ENCODE data around the gene NLRC5. TPM values are rescaled to one million over a fixed set of nuclear protein-coding genes. Genes with fewer than 3 reads are reported as not detected.
"Not testable (repeated sequence)": the region's sequence is repeated elsewhere in the genome, so short reads cannot be mapped to it uniquely, and the experiment has no call there.

Gene NLRC5
- total RNA-seq, 1 donor from 2014 or later, result 37.2 TPM

DNA sequence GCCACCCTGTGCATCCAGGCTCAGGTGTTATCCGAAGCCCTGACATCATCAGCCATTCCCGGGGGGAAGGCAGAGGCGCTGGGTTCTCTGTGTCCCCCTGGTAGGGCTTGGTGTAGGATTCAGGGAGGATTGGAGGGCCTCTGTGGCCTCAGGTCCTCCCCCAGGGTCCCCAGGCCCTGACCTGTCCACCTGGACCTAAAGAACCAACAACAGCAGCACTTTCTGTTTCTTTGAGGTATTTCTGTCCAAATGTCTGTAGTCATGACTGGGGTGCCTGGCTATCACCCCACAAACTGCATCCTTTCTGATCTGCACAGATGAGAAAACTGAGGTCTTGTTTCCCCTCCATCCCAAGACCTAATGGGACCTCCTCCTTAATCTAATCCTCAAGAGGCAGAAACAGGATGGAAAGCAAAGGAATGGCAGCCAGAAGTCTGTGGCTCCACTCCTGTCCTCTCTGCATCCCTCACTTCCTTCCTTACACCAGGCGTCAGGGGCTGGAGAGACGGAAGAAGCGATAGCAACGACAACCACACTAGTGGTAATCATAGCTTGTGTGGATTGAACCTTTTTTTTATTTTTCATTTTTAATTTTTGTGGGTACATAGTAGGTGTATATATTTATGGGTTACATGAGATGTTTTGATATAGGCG lies 11.8 kb downstream of the NLRC5 start:
- DNase-seq (ENCODE audit: low spot score), result no peak

GRCh38 chr16:57003439-57004386 lies 14.4 kb downstream of the NLRC5 start:
- no peak for DNase-seq (ENCODE audit: low spot score)

DNA sequence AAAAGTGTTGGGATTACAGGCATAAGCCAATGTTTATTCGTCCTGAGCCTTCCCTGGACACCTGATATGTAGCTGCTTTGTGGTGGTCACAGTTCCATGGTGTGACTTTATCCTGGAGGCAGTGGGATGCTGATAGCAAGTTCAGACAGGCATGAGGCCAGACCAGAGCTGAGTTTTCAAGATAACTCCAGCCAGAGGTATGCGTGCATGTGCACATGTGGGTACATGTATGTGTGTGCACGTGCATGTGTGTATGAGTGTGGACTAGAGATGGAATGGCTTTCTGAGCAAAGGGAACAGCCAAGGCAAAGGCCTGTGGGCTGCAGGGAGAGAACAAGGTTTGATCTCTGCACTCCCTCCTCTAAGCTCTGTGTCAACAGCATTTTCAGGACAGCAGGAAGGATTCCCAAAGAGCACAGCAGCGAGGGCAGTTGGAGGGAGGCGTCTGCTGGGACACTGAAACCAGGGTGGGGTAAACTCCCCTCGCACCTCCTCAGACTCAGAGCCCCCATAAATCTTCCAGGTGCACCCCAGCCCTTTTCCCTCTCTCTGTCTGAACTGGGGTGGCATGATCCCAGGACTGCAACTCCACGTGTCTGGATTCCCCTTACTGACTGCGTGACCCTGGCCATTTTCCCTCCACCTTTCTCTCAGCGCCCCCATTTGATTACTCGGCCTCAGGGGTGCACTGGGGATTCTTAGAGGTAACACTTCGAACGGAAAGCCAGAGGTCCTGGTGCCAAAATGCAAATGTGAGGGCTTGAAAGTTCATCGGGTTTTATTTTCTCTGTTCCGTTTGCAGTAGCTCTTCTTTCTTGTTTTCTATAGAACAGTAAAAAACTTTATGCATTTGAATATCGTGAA lies 15.3 kb downstream of the NLRC5 start:
- no peak for DNase-seq (ENCODE audit: low spot score)

GRCh38 chr16:57005597-57005996 lies 16.2 kb downstream of the NLRC5 start:
- not testable (repeated sequence) for DNase-seq (ENCODE audit: low spot score)

DNA sequence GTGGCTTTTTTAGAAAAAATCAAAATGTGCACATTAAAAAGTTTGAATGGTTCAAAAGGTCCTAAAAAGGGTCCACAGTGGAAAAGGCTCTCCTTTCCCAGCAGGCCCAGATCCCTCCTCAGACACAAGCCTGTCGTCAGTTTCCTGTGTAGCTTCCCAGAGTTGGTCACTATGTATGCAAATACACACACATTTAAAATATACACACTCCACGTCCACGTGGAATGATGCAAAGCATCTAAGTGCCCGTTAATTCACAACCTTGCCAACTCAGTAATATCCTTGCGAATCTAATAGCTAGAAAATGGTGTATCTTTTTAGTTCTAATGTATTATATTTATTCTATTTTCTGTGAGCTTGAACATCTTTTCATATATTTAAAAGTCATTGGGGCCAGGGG lies 17.7 kb downstream of the NLRC5 start:
- DNase-seq (ENCODE audit: low spot score), result no peak

DNA sequence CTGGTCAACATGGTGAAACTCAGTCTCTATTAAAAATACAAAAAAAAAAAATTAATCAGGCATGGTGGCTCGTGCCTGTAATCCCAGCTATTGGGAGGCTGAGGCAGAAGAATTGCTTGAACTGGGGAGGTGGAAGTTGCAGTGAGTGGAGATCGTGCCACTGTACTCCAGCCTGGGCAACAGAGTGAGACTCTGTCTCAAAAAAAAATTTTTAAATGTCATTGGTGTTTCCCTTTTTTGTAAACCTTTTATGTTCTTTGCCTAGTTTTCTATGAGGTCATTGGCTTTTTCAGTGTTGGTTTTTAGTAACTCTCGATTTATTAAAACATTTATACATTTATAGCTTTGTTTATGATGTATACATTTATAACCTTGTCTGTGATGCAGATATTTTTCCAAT lies 18.2 kb downstream of the NLRC5 start:
- no peak for DNase-seq (ENCODE audit: low spot score)

DNA sequence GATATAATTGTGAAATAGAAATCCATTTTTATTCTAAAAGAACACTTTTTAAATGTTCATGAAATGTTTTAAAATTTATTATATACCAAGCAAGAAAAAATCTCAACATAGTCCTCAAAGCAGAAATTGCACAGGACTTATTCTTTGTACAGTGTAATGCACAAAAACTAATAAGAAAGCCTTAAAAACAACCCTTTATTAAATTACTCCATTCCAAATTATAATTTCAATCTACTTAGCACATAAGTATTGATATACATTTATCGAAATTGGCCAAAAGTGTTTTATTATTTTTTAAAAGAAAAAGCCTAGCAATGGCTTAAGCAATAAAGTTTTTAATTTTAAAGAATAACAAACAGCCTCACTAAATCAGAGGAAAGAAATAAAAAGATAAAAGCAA lies 19.1 kb downstream of the NLRC5 start:
- no peak for DNase-seq (ENCODE audit: low spot score)

GRCh38 chr16:57009643-57010170 lies 20.4 kb downstream of the NLRC5 start:
- no peak for DNase-seq (ENCODE audit: low spot score)

DNA sequence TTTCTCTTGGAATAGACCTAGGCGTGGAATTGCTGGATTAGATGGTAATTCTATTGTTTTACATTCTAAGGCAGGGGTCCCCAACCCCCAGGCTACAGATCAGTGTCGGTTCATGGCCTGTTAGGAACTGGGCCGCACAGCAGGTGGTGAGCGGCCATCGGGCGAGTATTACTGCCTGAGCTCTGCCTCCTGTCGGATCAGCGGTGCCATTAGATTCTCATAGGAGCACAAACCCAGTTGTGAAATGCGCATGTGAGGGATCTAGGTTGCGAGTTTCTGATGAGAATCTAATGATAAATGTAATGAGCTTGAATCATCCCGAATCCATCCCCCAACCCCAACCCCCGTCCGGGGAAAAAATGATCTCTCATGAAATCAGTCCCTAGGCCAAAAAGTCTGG lies 23.0 kb downstream of the NLRC5 start:
- no peak for DNase-seq (ENCODE audit: low spot score)

GRCh38 chr16:57013229-57013628 lies 23.9 kb downstream of the NLRC5 start:
- no peak for DNase-seq (ENCODE audit: low spot score)

DNA sequence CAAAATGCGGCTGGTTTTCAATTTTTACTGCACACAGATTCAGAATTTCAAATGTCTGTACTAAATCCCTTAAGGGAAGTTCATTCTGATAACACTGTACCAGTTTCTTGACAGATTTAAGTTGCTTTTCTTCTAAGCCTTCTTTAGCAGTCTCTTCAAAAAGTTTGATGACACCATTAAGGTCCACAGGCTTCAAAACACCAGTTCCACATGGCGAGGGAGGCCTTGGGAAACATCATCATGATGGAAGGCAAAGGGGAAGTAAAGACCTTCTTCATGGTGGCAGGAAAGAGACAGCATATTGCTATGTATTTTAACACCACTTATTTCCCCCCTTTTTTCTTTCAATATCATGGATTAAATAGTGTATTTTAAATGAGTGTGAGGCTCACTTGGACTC lies 24.5 kb downstream of the NLRC5 start:
- no peak for DNase-seq (ENCODE audit: low spot score)

GRCh38 chr16:57016301-57016700 lies 26.9 kb downstream of the NLRC5 start:
- DNase-seq (ENCODE audit: low spot score), result no peak

GRCh38 chr16:57016831-57017230 lies 27.5 kb downstream of the NLRC5 start:
- DNase-seq (ENCODE audit: low spot score), result no peak

DNA sequence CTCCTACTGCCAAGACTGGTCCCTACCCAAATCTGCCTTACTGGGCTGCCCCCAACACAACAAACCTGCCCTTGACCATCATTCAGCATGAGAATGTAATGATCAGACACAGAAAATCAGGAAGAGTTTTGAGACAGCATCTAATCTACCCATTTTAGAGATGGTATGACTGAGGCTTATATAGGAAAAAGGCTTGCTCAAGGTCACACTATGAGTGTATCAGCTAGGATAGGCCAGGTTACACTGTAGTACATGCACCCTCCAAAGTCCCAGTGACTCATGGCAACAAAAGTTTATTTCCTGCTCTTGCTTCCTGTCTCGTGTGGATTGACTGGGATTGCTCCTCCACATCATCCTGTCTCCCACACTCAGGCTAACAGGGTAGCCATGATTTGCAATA lies 27.9 kb downstream of the NLRC5 start:
- DNase-seq (ENCODE audit: low spot score), result no peak

DNA sequence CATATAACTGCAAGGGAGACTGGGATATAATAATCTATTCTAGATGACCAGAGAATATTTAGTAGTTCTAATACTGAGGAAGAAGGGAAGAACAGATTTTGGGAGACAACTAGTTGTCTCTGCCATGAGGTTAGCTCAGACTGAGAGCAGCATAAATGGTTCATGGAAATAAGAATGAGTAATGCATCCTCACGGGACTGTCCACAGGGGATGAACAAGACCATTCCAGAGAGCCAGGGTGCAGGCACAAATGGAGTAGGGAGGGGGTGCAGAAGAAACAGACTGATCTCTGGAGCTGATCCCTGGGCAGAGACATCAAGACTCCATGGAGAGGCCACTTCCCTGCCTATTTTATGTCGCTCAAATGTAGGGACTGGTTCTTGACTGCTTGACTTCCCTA lies 30.4 kb downstream of the NLRC5 start:
- no peak for DNase-seq (ENCODE audit: low spot score)

GRCh38 chr16:57020651-57021050 lies 31.3 kb downstream of the NLRC5 start:
- no peak for DNase-seq (ENCODE audit: low spot score)

DNA sequence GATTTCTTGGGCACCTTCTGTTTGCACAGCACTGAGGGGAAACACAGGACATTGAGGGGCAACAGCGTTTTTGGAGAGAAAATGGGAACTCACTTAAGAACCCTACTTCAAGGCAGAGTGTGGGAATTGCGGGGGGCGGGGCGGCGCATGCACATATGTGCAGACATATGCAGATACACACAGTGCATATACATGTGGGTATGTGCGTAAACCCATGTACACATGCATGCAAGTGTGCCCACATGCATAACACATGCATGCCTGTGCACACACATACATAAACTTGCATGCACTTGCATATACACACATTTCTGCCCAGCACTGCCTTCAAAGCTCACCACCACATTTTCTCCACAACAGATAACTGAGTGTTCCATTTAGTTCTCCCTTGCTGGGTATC lies 32.4 kb downstream of the NLRC5 start:
- no peak for DNase-seq (ENCODE audit: low spot score)

DNA sequence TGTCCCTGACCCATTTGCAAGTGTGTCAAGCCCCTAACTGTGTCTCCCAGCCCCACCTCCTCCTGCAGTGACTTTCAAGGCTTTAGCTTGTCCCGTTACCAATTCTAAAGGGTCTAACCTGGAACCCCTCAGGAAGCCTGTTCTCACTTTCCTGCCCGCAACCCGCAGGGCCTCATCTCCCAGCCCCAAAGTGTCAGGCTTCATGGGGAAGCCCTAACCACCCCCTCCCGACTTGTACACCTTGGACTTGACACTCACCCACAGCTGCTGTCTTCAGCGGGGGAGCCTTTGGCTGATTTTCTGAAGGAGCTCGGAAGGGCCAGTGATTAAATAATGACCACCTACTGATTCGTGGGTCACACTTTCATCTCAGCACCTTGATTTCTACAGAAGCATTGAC lies 33.1 kb downstream of the NLRC5 start:
- no peak for DNase-seq (ENCODE audit: low spot score)

DNA sequence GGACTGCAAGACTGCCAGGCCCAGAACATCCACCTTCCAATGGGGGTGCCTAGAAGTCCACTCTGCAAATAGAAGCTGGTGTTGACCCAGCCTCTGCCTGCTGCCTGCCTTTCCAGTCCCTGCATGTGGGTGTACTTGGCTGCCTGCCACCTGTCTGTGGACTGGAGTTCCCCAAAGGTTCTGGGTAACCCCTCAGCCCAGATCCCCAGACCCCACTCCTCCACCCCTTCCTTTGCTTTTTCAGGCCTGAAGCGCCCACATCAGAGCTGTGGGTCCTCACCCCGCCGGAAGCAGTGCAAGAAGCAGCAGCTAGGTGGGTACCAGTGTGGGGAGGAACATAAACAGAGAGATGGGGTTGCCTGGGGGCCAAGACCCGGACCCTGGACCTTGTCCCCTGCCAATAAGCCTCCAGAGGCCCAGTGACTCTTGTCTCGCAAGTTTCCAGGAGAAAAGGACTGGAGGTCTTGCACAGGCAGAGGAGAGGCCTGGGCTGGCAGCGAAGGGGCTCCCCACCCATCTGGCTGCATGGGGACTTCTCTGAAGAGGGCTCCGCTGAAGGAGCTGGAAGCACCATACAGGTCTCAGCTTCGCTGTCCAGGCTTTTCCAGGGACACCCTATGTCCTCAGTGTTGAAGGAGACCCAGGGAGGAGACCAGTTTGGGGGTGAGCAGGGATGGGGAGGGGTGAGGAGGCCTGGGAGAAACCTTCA lies 34.3 kb downstream of the NLRC5 start:
- no peak for DNase-seq (ENCODE audit: low spot score)

DNA sequence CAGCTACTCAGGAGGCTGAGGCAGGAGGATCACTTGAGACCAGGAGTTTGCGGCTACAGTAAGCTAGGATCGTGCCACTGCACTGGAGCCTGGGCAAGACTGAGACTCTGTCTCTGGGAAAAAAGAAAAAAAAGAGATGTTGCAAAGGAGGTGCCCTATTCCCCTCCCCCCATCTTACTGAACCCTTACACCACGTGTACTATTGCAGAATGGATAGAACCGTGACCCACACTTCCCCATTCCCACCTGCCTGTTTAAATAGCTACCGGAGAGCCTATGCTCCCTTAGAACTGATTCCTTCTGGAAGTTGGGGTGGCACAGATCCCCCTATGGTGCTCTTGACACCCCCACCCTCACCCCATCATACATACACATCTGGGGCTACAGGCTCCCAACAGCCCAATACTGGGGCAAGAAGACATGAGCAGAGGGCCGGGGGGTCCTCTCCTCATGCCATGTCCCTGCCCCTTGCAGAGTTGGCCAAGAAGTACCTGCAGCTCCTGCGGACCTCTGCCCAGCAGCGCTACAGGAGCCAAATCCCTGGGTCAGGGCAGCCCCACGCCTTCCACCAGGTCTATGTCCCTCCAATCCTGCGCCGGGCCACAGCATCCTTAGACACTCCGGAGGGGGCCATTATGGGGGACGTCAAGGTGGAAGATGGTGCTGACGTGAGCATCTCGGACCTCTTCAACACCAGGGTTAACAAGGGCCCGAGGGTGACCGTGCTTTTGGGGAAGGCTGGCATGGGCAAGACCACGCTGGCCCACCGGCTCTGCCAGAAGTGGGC lies 35.7 kb downstream of the NLRC5 start:
- no peak for DNase-seq (ENCODE audit: low spot score)

Data from mucosa of gallbladder (tissue), 1 donor.